ENCODE data around the gene NOS1AP.

GRCh38 chr1:162315673-162316072, 246.2 kb downstream of the NOS1AP start:
- TF ChIP-seq CTCF (IDR thresholded peaks at IDR 0.05; ENCODE audit: low read depth, low read length) = no peak
- TF ChIP-seq POLR2A (IDR thresholded peaks at IDR 0.05; ENCODE audit: extremely low read depth, insufficient read length) = no peak
- no peak for TF ChIP-seq MAX (IDR thresholded peaks at IDR 0.05; ENCODE audit: low read depth, low read length)
- no peak for TF ChIP-seq MYC (IDR thresholded peaks at IDR 0.05; ENCODE audit: low read depth, low read length)
